HCT116 (cell line): ENCODE results near the gene AHNAK. TPM values are rescaled to one million over a fixed set of nuclear protein-coding genes. Genes with fewer than 3 reads are reported as not detected.
A peak's percentile ranks its signal among the peaks of the same experiment; 100 is the strongest.

Experiments
- ATAC-seq: fragments of 200-7000 bp; cut with Tn5 transposase; 2 replicates; pipeline ENCODE4 v1.9.1; 2020; ENCODE audit warnings: mild to moderate bottlenecking, moderate library complexity
- BruUV-seq: library from RNA; stranded (reverse); fragments of 400-500 nt; replicated peaks from 2 replicates; lab custom pipeline; 2021; lab: Mats Ljungman, UMichigan
- CTCF ChIA-PET: fragments of 300-600 bp; sonication (Branson Sonifier 250); formaldehyde crosslinking; loops from one replicate; lab custom pipeline; 2021; ENCODE audit warnings: antibody characterized with exemption; lab: Charles Lee
- POLR2A ChIA-PET: fragments of 300-600, 350-600 bp; sonication (Branson Sonifier 250); formaldehyde crosslinking; loops from one replicate; lab custom pipeline; 2021; ENCODE audit warnings: antibody characterized with exemption; lab: Charles Lee
- RAD21 ChIA-PET, 2 experiments: fragments of 300-600 bp; sonication (Branson Sonifier 250); formaldehyde crosslinking; loops; one replicate each; lab custom pipeline; 2023; ENCODE audit warnings: low total read pairs in 2 of 2; ENCODE audit not compliant: uncharacterized antibody in 2 of 2, unreplicated experiment in 2 of 2, low non-redundant PET in 1 of 2; lab: Charles Lee
- DNase-seq: peaks from one replicate; pipeline ENCODE4 v3.0.0-alpha.2; 2010; ENCODE audit warnings: low read depth, low spot score
- H2AFZ ChIP-seq: fragments of 200-600 bp; shearing (Covaris generic), sonication (generic); 2 replicates; pipeline ENCODE4 v1.6.1; 2017; ENCODE audit warnings: low read depth, mixed run types, mixed read lengths, antibody characterized with exemption, low read length; ENCODE audit not compliant: poor library complexity, severe bottlenecking
- H3K27ac ChIP-seq: 2 replicates; pipeline ENCODE4 v1.5.1; 2012; ENCODE audit warnings: low read depth, low read length
- H3K27me3 ChIP-seq: fragments of 200-600 bp; sonication (generic); 2 replicates; pipeline ENCODE4 v1.6.1; 2016; ENCODE audit warnings: mixed run types, low read length, mixed read lengths; ENCODE audit not compliant: insufficient read depth
- H3K36me3 ChIP-seq, 2 experiments: fragments of 200-500 bp in 1 of 2; fragments of 200-600 bp in 1 of 2; sonication (Bioruptor generic) in 1 of 2; sonication (generic) in 1 of 2; 2 replicates each; pipeline versions ENCODE4 v1.5.1 to v1.6.1; 2014 to 2016; ENCODE audit warnings: low read length in 2 of 2, inconsistent platforms in 1 of 2, mixed read lengths in 1 of 2, mixed run types in 1 of 2; ENCODE audit not compliant: insufficient read depth in 2 of 2, control insufficient read depth in 1 of 2
- H3K4me1 ChIP-seq, 2 experiments: fragments of 200-600 bp in 1 of 2; sonication (generic) in 1 of 2; 2 replicates each; pipeline versions ENCODE4 v1.5.1 to v1.6.1; 2012 to 2017; ENCODE audit warnings: low read length in 2 of 2, inconsistent platforms in 1 of 2, mild to moderate bottlenecking in 1 of 2, mixed read lengths in 1 of 2, mixed run types in 1 of 2, moderate library complexity in 1 of 2; ENCODE audit not compliant: insufficient read depth in 2 of 2, control insufficient read depth in 1 of 2
- H3K4me2 ChIP-seq: fragments of 200-600 bp; sonication (generic); 2 replicates; pipeline ENCODE4 v1.6.1; 2017; ENCODE audit warnings: mixed run types, low read length, mixed read lengths
- H3K4me3 ChIP-seq, 2 experiments: fragments of 200-600 bp in 1 of 2; sonication (generic) in 1 of 2; replicated peaks in 1 of 2; 2 replicates each; pipeline ENCODE4 v1.5.1; 2011 to 2016; ENCODE audit warnings: low read length in 2 of 2, control low read depth in 1 of 2, low read depth in 1 of 2, mild to moderate bottlenecking in 1 of 2, mixed read lengths in 1 of 2, mixed run types in 1 of 2
- H3K79me2 ChIP-seq: fragments of 200-600 bp; sonication (generic); 2 replicates; pipeline ENCODE4 v1.6.1; 2017; ENCODE audit warnings: mild to moderate bottlenecking, mixed run types, low read length, moderate library complexity, mixed read lengths; ENCODE audit not compliant: insufficient read depth
- H3K9ac ChIP-seq: fragments of 200-600 bp; sonication (generic); 2 replicates; pipeline ENCODE4 v1.6.1; 2016; ENCODE audit warnings: low read length, mixed read lengths
- H3K9me2 ChIP-seq: fragments of 200-600 bp; sonication (generic), shearing (Covaris generic); 2 replicates; pipeline ENCODE4 v1.6.1; 2017; ENCODE audit warnings: mixed run types, mild to moderate bottlenecking, moderate library complexity; ENCODE audit not compliant: insufficient read depth
- H3K9me3 ChIP-seq, 2 experiments: fragments of 200-500 bp in 1 of 2; fragments of 200-600 bp in 1 of 2; sonication (Bioruptor generic) in 1 of 2; sonication (generic) in 1 of 2; 2 replicates each; pipeline ENCODE4 v1.6.1; 2014 to 2017; ENCODE audit warnings: low read length in 2 of 2, mixed read lengths in 2 of 2, inconsistent platforms in 1 of 2, low read depth in 1 of 2, mild to moderate bottlenecking in 1 of 2, mixed run types in 1 of 2, moderate library complexity in 1 of 2; ENCODE audit not compliant: control insufficient read depth in 1 of 2, insufficient read depth in 1 of 2
- H4K20me1 ChIP-seq: fragments of 200-600 bp; sonication (generic), shearing (Covaris generic); 2 replicates; pipeline ENCODE4 v1.6.1; 2017; ENCODE audit warnings: mixed run types, mild to moderate bottlenecking, moderate library complexity; ENCODE audit not compliant: insufficient read depth
- CBX3 ChIP-seq: IDR thresholded peaks from 2 replicates; pipeline ENCODE4 v1.6.1; 2012; ENCODE audit warnings: low read depth
- CTCF ChIP-seq, 3 experiments: fragments of 200-600 bp in 1 of 3; sonication (generic) in 1 of 3; IDR thresholded peaks in 2 of 3; conservative IDR thresholded peaks in 1 of 3; 2 replicates each; pipeline ENCODE4 v1.5.1; 2012 to 2017; ENCODE audit warnings: low read depth in 2 of 3, low read length in 2 of 3, antibody characterized with exemption in 1 of 3, borderline replicate concordance in 1 of 3, control low read depth in 1 of 3, mild to moderate bottlenecking in 1 of 3, mixed read lengths in 1 of 3, mixed run types in 1 of 3, moderate library complexity in 1 of 3; ENCODE audit not compliant: insufficient read depth in 1 of 3
- EGR1 ChIP-seq: IDR thresholded peaks from 2 replicates; pipeline ENCODE4 v1.6.1; 2012; ENCODE audit warnings: low read depth
- ELF1 ChIP-seq: IDR thresholded peaks from 2 replicates; pipeline ENCODE4 v1.6.1; 2012; ENCODE audit warnings: low read depth, borderline replicate concordance
- MAX ChIP-seq: IDR thresholded peaks from 2 replicates; pipeline ENCODE4 v1.6.1; 2012
- POLR2AphosphoS5 ChIP-seq: IDR thresholded peaks from 2 replicates; pipeline ENCODE4 v1.6.1; 2011; ENCODE audit warnings: mild to moderate bottlenecking, low read depth, low read length, moderate library complexity
- RAD21 ChIP-seq: IDR thresholded peaks from 2 replicates; pipeline ENCODE4 v1.6.1; 2012; ENCODE audit warnings: low read depth, mild to moderate bottlenecking
- SP1 ChIP-seq: IDR thresholded peaks from 2 replicates; pipeline ENCODE4 v1.6.1; 2012; ENCODE audit warnings: low read depth
- SRF ChIP-seq: IDR thresholded peaks from 2 replicates; pipeline ENCODE4 v1.6.1; 2012; ENCODE audit warnings: low read depth
- YY1 ChIP-seq: IDR thresholded peaks from 2 replicates; pipeline ENCODE4 v1.6.1; 2011; ENCODE audit warnings: low read length, low read depth, moderate library complexity, mild to moderate bottlenecking; ENCODE audit not compliant: insufficient replicate concordance; ENCODE audit errors: extremely low read depth
- ZFX ChIP-seq: fragments of 450-650 bp; IDR thresholded peaks from 2 replicates; pipeline ENCODE4 v1.6.1; 2017
- intact Hi-C: fragments of 100-400 bp; cut with micrococcal nuclease; formaldehyde crosslinking; loops from 2 replicates; pipeline ENCODE4 v1.10.0; 2022
- total RNA-seq: library from RNA; stranded (reverse); gene quantifications from one replicate; pipeline ENCODE4 v1.2.1, GENCODE V29; 2021; ENCODE audit not compliant: unreplicated experiment

AHNAK gene
- total RNA-seq, 1 experiment from 2014 or later, result 239 TPM

- Histone ChIP-seq H3K4me1 (peaks cover 24 to 40% of the 10 kb centered on the region in 2 experiments), H3K27me3 (no peaks in the 10 kb centered on the region), H4K20me1 (no peaks in the 10 kb centered on the region), H3K4me3 (no peak overlapping the region), H3K79me2 (peaks cover 61% of the 10 kb centered on the region), H3K9ac (no peak overlapping the region), H3K36me3 (peaks cover 41 to 59% of the 10 kb centered on the region in 2 experiments; a peak in 3 of 4 replicates), H3K9me3 (no peaks in the 10 kb centered on the region), H3K4me2 (no peak overlapping the region), H2AFZ (no peak overlapping the region), H3K27ac (peak overlapping the region; percentile 49; the same call in 1 of the 2 replicates), H3K9me2 (no peaks in the 10 kb centered on the region)
- ChIA-PET RAD21 (no interaction called here), POLR2A (interaction anchor here (1.1 to 3.6 kb wide), 6 partner anchors 9 to 169 kb away, joined by 3 to 52 read pairs (median 24); partner anchors contain the start of genes B3GAT3, C11orf98, CSKMT and EEF1G), CTCF (interaction anchor here (0.8 to 2.9 kb wide), 7 partner anchors 8 to 199 kb away, joined by 3 to 20 read pairs (median 5); partner anchors contain the start of genes EML3 and MTA2)
- ATAC-seq, result peak; percentile 46
- no TSS peak for BruUV-seq
- DNase-seq, result no peak
- TF ChIP-seq EGR1, result no peak
- TF ChIP-seq CTCF (IDR thresholded peaks at IDR 0.05 in 2 of 3, conservative IDR thresholded peaks at IDR 0.05 in 1 of 3; ENCODE audit: borderline replicate concordance in 1 of 3, insufficient read depth in 1 of 3, low read depth in 2 of 3, low read length in 2 of 3), result peak in 2 of 3 experiments; percentile 69 to 83; a peak in 4 of 6 replicates
- peak; percentile 45 for TF ChIP-seq YY1
- intact Hi-C loops, result loop anchor here (5.0 kb wide), 2 partner anchors 59 to 79 kb away; partner anchors contain the start of genes INTS5, LBHD1 and UQCC3
Measured at GRCh38 chr11:62593434-62594044, 46.9 kb upstream of the AHNAK start.

GRCh38 chr11:62592989-62593421, 46.4 kb upstream of the AHNAK start:
- intact Hi-C loops, result loop anchor here (5.0 kb wide), 2 partner anchors 59 to 79 kb away; partner anchors contain the start of genes INTS5, LBHD1 and UQCC3
- peaks cover 61% of the 10 kb centered on the region for H3K79me2 ChIP-seq
- peaks cover 41 to 54% of the 10 kb centered on the region in 2 experiments; a peak in 3 of 4 replicates for H3K36me3 ChIP-seq
- H3K9me2 ChIP-seq, result no peaks in the 10 kb centered on the region
- peaks cover 21 to 36% of the 10 kb centered on the region in 2 experiments for H3K4me1 ChIP-seq
- no peaks in the 10 kb centered on the region for H3K9me3 ChIP-seq
- H3K4me3 ChIP-seq, result no peak overlapping the region; a peak in 1 of 4 replicates
- no peaks in the 10 kb centered on the region for H4K20me1 ChIP-seq
- BruUV-seq, result no TSS peak
- RAD21 ChIA-PET, result interaction anchor here in 1 of 2 experiments (1.3 kb wide), 1 partner anchor 8 kb away, joined by 4 read pairs; the partner anchor contains the start of gene MTA2
- CTCF ChIA-PET, result interaction anchor here (2.3 to 2.9 kb wide), 4 partner anchors 9 to 168 kb away, joined by 11 to 20 read pairs (median 14); partner anchors contain the start of genes B3GAT3, EML3 and MTA2
- no peak overlapping the region for H2AFZ ChIP-seq
- POLR2A ChIA-PET, result interaction anchor here (1.1 to 3.6 kb wide), 8 partner anchors 9 to 263 kb away, joined by 3 to 52 read pairs (median 9); partner anchors contain the start of genes C11orf98, CSKMT, EEF1G and MTA2
- DNase-seq, result no peak
- peak overlapping the region; percentile 74 for H3K27ac ChIP-seq
- H3K27me3 ChIP-seq, result no peaks in the 10 kb centered on the region
- peak overlapping the region; percentile 86 for H3K4me2 ChIP-seq
- no peak overlapping the region for H3K9ac ChIP-seq
- no peak for ATAC-seq
- no peak for TF ChIP-seq SP1
- no peak for TF ChIP-seq MAX
- TF ChIP-seq CTCF (IDR thresholded peaks at IDR 0.05 in 2 of 3, conservative IDR thresholded peaks at IDR 0.05 in 1 of 3; ENCODE audit: borderline replicate concordance in 1 of 3, insufficient read depth in 1 of 3, low read depth in 2 of 3, low read length in 2 of 3), result no peak
- no peak for TF ChIP-seq RAD21
- TF ChIP-seq CBX3, result no peak
- no peak for TF ChIP-seq ELF1
- no peak for TF ChIP-seq POLR2AphosphoS5
- no peak for TF ChIP-seq YY1
- no peak for TF ChIP-seq EGR1
- no peak for TF ChIP-seq SRF
- TF ChIP-seq ZFX, result no peak
